Lower lobe of right lung (tissue), 2 donors: ENCODE measurements around the gene SEMA4F. TPM values are rescaled to one million over a fixed set of nuclear protein-coding genes. Genes with fewer than 3 reads are reported as not detected.

Source experiments
- ATAC-seq, 2 donors: fragments of 200-7000 bp; cut with Tn5 transposase; one replicate each; pipeline ENCODE4 v1.9.1; 2020 to 2022; ENCODE audit warnings: mild to moderate bottlenecking in 2 of 2, moderate library complexity in 2 of 2
- DNase-seq: peaks from one replicate; pipeline ENCODE4 v3.0.0-alpha.2; 2020
- H3K27ac ChIP-seq: fragments of 200-600 bp; one replicate; pipeline ENCODE4 v1.8.0; 2022
- H3K27me3 ChIP-seq: fragments of 200-600 bp; one replicate; pipeline ENCODE4 v1.8.0; 2022; ENCODE audit warnings: low read depth
- H3K36me3 ChIP-seq: fragments of 200-600 bp; one replicate; pipeline ENCODE4 v1.8.0; 2022; ENCODE audit warnings: mild to moderate bottlenecking
- H3K4me1 ChIP-seq: fragments of 200-600 bp; one replicate; pipeline ENCODE4 v1.8.0; 2022
- H3K4me3 ChIP-seq: fragments of 200-600 bp; one replicate; pipeline ENCODE4 v1.8.0; 2022; ENCODE audit warnings: mild to moderate bottlenecking
- H3K9me3 ChIP-seq: fragments of 200-600 bp; one replicate; pipeline ENCODE4 v1.8.0; 2022
- CTCF ChIP-seq: fragments of 200-600 bp; IDR thresholded peaks from one replicate; pipeline ENCODE4 v1.8.0; 2022; ENCODE audit warnings: antibody characterized with exemption, mild to moderate bottlenecking
- intact Hi-C: fragments of 100-400 bp; cut with DNase I; formaldehyde crosslinking; loops from one replicate; pipeline ENCODE4 v1.11.0; 2022
- total RNA-seq: library from RNA; stranded (reverse); fragmentation: NEBNext Ultra II Directional; extraction: Animal tissue kit (Norgen Biotek cat#: 25700); gene quantifications from one replicate; pipeline ENCODE4 v1.2.1, GENCODE V29; 2021
- donor health status: DM: no; HTN: yes; CAD: no; lungs with severe emphysema.

SEMA4F gene
- total RNA-seq, 1 donor from 2014 or later: 12.0 TPM

GRCh38 chr2:74632209-74632938, 21.7 kb upstream of the SEMA4F start:
- Histone ChIP-seq H3K4me3 (no peak overlapping the region), H3K36me3 (no peaks in the 10 kb centered on the region), H3K9me3 (no peaks in the 10 kb centered on the region), H3K27me3 (peaks cover 3% of the 10 kb centered on the region), H3K27ac (no peak overlapping the region), H3K4me1 (no peaks in the 10 kb centered on the region)
- ATAC-seq: peak; percentile 83 to 86
- intact Hi-C loops: no loop called here
- no peak for TF ChIP-seq CTCF
- DNase-seq: no peak

GRCh38 chr2:74632939-74633312, 21.1 kb upstream of the SEMA4F start:
- no peaks in the 10 kb centered on the region for H3K4me1 ChIP-seq
- H3K9me3 ChIP-seq: no peaks in the 10 kb centered on the region
- intact Hi-C loops: no loop called here
- H3K27me3 ChIP-seq: peaks cover 3% of the 10 kb centered on the region
- ATAC-seq: no peak
- H3K4me3 ChIP-seq: no peak overlapping the region
- H3K27ac ChIP-seq: no peak overlapping the region
- H3K36me3 ChIP-seq: no peaks in the 10 kb centered on the region
- no peak for TF ChIP-seq CTCF
- DNase-seq: no peak

- H3K9me3 ChIP-seq: no peaks in the 10 kb centered on the region
- no peak overlapping the region for H3K27ac ChIP-seq
- H3K4me3 ChIP-seq: no peak overlapping the region
- H3K27me3 ChIP-seq: peaks cover 16% of the 10 kb centered on the region
- intact Hi-C loops: no loop called here
- DNase-seq (no peak), ATAC-seq (no peak)
- H3K4me1 ChIP-seq: no peaks in the 10 kb centered on the region
- no peaks in the 10 kb centered on the region for H3K36me3 ChIP-seq
- TF ChIP-seq CTCF: no peak
Measured at GRCh38 chr2:74639550-74639949, 14.5 kb upstream of the SEMA4F start.

- DNase-seq (no peak), ATAC-seq (no peak)
- Histone ChIP-seq H3K9me3 (no peaks in the 10 kb centered on the region), H3K27me3 (peaks cover 23% of the 10 kb centered on the region), H3K27ac (no peak overlapping the region), H3K36me3 (no peaks in the 10 kb centered on the region), H3K4me1 (no peaks in the 10 kb centered on the region), H3K4me3 (no peak overlapping the region)
- intact Hi-C loops: no loop called here
- TF ChIP-seq CTCF: no peak
Measured at GRCh38 chr2:74645344-74645743, 8.7 kb upstream of the SEMA4F start.

DNA sequence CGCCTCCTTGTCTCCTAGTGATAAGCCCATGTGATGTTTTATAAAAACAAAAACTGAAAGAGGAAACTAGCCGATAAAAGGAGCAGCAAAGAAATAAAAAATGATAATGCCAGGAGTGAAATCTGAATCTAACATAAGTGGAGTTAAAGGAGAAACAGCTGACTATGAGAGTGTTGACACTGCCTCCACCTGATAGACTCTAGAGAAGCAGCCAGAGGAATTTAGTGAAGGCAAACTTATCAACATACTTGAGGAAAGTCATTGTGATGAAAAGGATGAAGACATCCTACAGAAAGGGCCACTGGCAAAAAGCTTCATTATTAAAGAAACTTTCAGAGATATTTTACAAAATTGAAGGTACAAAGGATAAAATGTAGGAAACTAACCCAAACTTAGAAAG, 7.8 kb upstream of the SEMA4F start:
- intact Hi-C loops: no loop called here
- peaks cover 22% of the 10 kb centered on the region for H3K27me3 ChIP-seq
- TF ChIP-seq CTCF: no peak
- no peaks in the 10 kb centered on the region for H3K36me3 ChIP-seq
- H3K27ac ChIP-seq: no peak overlapping the region
- H3K9me3 ChIP-seq: no peaks in the 10 kb centered on the region
- no peak overlapping the region for H3K4me3 ChIP-seq
- peak; percentile 74 to 84 for ATAC-seq
- H3K4me1 ChIP-seq: no peaks in the 10 kb centered on the region
- no peak for DNase-seq
